ENCODE data around the gene CCDC70. TPM values are rescaled to one million over a fixed set of nuclear protein-coding genes. Genes with fewer than 3 reads are reported as not detected.

The CCDC70 gene
- total RNA-seq, 4 donors from 2014 or later: not detected

DNA sequence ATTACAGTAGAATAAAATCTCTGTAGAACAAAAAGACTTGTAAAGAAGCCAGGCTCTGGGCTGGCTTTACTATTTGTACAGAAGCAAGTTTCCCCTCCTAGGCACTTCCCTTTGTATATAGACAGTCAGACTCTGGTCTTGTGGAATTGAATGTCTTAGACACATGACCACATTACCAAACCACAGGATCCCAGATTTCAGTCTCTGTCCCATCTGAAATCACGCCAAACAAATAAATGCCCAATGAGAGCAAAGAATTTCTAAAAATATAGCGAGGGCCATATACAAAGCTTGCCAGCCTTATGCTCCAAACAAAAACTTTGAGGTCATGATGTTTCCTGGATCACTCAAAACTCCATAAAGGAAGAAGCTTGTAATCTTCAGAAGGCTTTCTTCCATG, 23.9 kb downstream of the CCDC70 start:
- Histone ChIP-seq H3K27me3 (no peaks in the 10 kb centered on the region), H3K4me1 (no peaks in the 10 kb centered on the region), H3K4me3 (no peak overlapping the region), H3K36me3 (no peaks in the 10 kb centered on the region), H3K27ac (no peak overlapping the region), H3K9me3 (peaks cover 0 to 9% (median 0%) of the 10 kb centered on the region in 4 donors)
- TF ChIP-seq, protein P1, sequence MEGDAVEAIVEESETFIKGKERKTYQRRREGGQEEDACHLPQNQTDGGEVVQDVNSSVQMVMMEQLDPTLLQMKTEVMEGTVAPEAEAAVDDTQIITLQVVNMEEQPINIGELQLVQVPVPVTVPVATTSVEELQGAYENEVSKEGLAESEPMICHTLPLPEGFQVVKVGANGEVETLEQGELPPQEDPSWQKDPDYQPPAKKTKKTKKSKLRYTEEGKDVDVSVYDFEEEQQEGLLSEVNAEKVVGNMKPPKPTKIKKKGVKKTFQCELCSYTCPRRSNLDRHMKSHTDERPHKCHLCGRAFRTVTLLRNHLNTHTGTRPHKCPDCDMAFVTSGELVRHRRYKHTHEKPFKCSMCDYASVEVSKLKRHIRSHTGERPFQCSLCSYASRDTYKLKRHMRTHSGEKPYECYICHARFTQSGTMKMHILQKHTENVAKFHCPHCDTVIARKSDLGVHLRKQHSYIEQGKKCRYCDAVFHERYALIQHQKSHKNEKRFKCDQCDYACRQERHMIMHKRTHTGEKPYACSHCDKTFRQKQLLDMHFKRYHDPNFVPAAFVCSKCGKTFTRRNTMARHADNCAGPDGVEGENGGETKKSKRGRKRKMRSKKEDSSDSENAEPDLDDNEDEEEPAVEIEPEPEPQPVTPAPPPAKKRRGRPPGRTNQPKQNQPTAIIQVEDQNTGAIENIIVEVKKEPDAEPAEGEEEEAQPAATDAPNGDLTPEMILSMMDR (IDR thresholded peaks at IDR 0.05): no peak
- no peak for TF ChIP-seq POLR2A (IDR thresholded peaks at IDR 0.05)
- no peak for DNase-seq

DNA sequence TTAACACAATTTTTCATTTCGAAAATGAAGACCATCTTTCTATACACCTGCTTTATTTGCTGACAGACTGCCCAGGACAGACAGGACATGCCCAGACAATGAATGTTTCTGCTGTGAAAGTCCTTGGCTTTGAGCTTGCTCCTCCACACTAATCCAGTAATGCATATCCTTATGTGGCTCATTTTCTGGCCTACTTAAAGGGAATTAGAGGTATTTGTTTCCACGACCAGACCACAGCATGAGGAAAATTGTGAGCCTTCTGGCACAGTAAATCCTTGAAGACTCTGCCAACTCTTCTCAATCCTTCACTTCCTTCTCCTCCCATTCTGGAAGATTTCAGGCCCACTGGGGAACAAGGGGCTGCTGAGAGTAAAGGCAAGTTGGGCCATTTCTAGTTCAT, 25.7 kb downstream of the CCDC70 start:
- Histone ChIP-seq H3K4me3 (no peak overlapping the region), H3K36me3 (no peaks in the 10 kb centered on the region), H3K4me1 (no peaks in the 10 kb centered on the region), H3K9me3 (peaks cover 0 to 9% (median 0%) of the 10 kb centered on the region in 4 donors), H3K27me3 (no peaks in the 10 kb centered on the region), H3K27ac (no peak overlapping the region)
- DNase-seq: no peak
- TF ChIP-seq, protein P1 (IDR thresholded peaks at IDR 0.05): no peak
- TF ChIP-seq POLR2A (IDR thresholded peaks at IDR 0.05): no peak

DNA sequence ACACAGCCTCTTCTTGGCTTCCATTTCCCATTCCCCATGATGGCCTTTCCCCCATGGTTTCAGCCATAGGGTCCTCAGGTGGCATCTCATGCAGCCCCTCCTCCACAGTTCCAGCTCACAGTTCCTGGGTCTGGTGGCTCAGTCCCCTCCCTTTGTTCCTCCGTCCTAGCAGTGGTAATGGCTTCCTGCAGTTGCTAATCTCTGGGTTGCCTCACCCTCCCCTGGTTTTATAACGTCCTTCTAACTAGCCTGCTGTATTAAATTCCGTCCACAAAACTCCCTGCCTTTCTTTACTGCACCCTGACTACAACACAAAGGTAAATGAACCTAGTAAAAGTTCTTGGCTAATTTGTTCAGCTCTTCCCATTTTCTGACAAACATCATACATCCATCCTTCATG, 30.9 kb downstream of the CCDC70 start:
- Histone ChIP-seq H3K27me3 (no peaks in the 10 kb centered on the region), H3K9me3 (no peaks in the 10 kb centered on the region), H3K27ac (no peak overlapping the region), H3K4me1 (no peaks in the 10 kb centered on the region), H3K4me3 (no peak overlapping the region), H3K36me3 (no peaks in the 10 kb centered on the region)
- no peak for DNase-seq
- TF ChIP-seq, protein P1 (IDR thresholded peaks at IDR 0.05): no peak
- TF ChIP-seq POLR2A (IDR thresholded peaks at IDR 0.05): no peak

DNA sequence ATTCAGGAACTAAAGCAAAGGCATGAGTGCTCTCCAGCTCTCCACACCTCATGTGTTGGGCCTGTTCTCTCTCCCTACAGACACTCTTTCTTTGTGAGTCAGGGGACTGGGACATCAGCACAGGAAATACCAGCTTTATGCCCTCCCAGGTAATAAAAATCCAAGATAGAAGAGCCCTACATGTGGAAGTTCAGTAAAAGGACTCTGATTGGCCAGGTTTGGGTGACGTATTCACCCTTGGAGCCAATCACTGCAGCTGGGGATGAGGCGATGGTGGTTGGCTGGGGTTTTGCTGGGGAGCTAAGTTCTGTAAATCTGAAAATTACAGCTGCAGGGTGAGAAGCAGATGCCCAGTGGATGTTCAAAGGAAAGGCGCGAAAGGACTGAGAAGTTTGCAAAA, 32.5 kb downstream of the CCDC70 start:
- H3K27ac ChIP-seq: no peak overlapping the region
- H3K9me3 ChIP-seq: no peaks in the 10 kb centered on the region
- H3K4me3 ChIP-seq: no peak overlapping the region
- H3K36me3 ChIP-seq: no peaks in the 10 kb centered on the region
- no peaks in the 10 kb centered on the region for H3K27me3 ChIP-seq
- DNase-seq: no peak
- no peaks in the 10 kb centered on the region for H3K4me1 ChIP-seq
- TF ChIP-seq POLR2A (IDR thresholded peaks at IDR 0.05): no peak
- TF ChIP-seq, protein P1 (IDR thresholded peaks at IDR 0.05): no peak

DNA sequence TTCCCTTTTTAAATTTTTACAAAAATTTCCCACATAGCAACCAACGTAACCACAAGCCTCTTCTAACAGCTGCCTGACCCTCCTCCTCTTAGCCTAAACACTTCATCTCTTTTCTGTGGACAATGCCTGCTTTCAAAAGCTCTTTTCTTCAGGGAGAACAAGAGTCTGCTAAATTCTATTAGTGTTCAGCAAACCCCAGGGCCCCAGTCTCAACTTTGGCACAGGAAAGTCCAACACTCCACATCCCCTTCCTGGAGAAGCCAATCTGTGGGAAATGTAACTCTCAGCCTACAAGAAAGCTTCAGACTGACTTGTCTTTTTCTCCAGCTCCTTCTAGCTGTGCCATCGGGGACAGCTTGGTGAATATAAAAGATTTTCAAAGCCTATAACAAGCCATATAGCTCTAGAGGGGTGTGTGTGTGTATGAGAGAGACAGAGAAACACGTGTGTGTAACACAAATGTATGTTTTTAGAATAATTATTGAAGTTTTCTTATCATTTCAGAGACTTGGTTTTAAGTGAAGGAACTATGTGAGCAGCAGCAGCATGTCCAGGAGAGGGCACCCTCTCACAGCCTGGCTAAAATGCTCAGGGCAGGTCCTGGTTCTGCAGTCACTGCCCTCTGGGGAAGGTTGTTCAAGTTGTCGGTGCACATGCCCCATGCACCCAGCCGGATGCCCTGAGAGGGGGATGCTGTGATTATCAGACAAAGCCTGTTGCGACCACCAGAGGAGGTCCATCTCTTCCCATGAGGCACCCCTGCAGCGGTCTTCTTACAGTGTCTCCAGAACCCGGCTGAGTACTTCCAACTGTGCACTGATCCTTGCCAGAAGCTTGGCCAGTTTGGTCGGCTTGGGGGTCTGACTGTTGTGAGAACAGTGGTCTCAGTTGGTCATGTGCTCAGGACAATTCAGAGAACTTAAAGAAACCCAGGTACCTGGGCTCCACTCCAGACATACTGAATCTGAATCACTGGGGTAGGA, 34.4 kb downstream of the CCDC70 start:
- peak in 2 of 3 donors; percentile 58 to 71 for DNase-seq
- TF ChIP-seq, protein P1 (IDR thresholded peaks at IDR 0.05): peak in 4 of 6 experiments; percentile 48 to 65 (median 63)
- no peak for TF ChIP-seq POLR2A (IDR thresholded peaks at IDR 0.05)
- H3K36me3 ChIP-seq: no peaks in the 10 kb centered on the region

More for the DNA sequence above, 34.4 kb downstream of the CCDC70 start:
- no peak overlapping the region for H3K4me3 ChIP-seq
- no peaks in the 10 kb centered on the region for H3K27me3 ChIP-seq
- H3K27ac ChIP-seq: no peak overlapping the region
- H3K4me1 ChIP-seq: no peaks in the 10 kb centered on the region
- no peaks in the 10 kb centered on the region for H3K9me3 ChIP-seq
